Stimulated activated naive CD8-positive, alpha-beta T cell treated with anti-CD3 and anti-CD28 coated beads, Interleukin-15, amount 100 ng/mL, for 72 hours (primary cell): ENCODE results near the gene TMUB1.

Experiments
- ATAC-seq: fragments of 150-1000 bp; cut with Tn5 transposase; 2 replicates; pipeline ENCODE4 v1.10.0; 2021; ENCODE audit warnings: mild to moderate bottlenecking, moderate library complexity
- DNase-seq, 2 donors: peaks; one replicate each; pipeline ENCODE4 v3.0.0; 2021 to 2022
- H3K27ac Mint-ChIP-seq, 2 donors: one replicate each; pipeline ENCODE4 v1.8.0; 2022; ENCODE audit warnings: mild to moderate bottlenecking in 2 of 2, mixed read lengths in 2 of 2, moderate library complexity in 2 of 2
- H3K27me3 Mint-ChIP-seq: one replicate; pipeline ENCODE4 v1.8.0; 2022; ENCODE audit warnings: mixed read lengths
- H3K4me1 Mint-ChIP-seq: one replicate; pipeline ENCODE4 v1.8.0; 2022; ENCODE audit warnings: mild to moderate bottlenecking, mixed read lengths
- H3K4me3 Mint-ChIP-seq, 2 donors: one replicate each; pipeline ENCODE4 v1.8.0; 2022; ENCODE audit warnings: mild to moderate bottlenecking in 2 of 2, mixed read lengths in 2 of 2, moderate library complexity in 1 of 2
- H3K9me3 Mint-ChIP-seq, 2 donors: one replicate each; pipeline ENCODE4 v1.8.0; 2022; ENCODE audit warnings: mixed read lengths in 2 of 2

Gene TMUB1

DNA sequence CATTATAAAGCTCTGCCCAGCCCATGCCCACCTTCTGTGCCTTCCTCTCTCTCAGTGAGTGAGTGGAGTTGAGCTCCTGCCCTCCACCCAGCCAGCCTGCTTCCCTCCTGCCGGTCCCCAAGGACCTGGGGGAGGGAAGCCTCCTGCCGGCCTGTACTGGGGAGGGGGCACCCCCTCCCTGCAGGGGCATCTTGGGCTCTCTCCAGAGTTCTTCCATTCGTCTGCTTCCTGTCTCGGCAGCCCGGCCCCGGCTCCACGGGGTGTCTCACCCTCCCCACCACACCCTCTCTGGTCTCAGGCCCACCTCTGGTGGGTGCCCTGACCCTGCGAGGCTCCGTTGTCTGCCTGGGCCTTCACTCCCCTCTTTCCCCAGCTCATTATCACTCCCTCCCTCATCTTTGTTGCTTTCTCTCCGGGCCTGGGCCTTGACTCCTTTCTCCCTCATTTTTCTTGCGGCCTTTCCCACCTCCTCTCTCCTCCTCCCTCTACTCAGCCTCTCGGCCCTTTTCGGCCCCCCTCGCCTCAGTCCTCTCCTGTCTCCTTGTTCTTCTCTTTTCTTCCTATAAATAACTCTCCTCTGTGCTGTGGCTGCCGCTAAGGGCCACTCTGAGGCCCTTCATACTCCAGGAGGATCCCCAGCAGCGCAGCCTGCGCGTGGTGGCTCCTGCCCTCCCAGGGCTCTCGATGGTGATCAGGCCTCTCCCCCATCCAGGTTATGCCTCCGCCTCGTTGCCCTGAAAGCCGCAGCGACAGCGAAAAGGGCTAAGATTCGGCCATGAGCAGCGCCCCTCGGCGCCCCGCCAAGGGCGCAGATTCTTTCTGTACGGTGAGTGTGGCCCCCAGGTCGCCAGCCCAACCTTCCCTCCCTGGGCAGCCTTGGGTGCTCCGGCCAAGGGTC, 21.8 kb downstream of the TMUB1 start:
- ATAC-seq (no peak), DNase-seq (no peak)
- Mint-ChIP-seq H3K9me3 (no peaks in the 10 kb centered on the region), H3K27me3 (no peaks in the 10 kb centered on the region), H3K4me3 (peak overlapping the region; percentile 97 to 99), H3K27ac (peak overlapping the region; percentile 59 to 92), H3K4me1 (peaks cover 48% of the 10 kb centered on the region)

DNA sequence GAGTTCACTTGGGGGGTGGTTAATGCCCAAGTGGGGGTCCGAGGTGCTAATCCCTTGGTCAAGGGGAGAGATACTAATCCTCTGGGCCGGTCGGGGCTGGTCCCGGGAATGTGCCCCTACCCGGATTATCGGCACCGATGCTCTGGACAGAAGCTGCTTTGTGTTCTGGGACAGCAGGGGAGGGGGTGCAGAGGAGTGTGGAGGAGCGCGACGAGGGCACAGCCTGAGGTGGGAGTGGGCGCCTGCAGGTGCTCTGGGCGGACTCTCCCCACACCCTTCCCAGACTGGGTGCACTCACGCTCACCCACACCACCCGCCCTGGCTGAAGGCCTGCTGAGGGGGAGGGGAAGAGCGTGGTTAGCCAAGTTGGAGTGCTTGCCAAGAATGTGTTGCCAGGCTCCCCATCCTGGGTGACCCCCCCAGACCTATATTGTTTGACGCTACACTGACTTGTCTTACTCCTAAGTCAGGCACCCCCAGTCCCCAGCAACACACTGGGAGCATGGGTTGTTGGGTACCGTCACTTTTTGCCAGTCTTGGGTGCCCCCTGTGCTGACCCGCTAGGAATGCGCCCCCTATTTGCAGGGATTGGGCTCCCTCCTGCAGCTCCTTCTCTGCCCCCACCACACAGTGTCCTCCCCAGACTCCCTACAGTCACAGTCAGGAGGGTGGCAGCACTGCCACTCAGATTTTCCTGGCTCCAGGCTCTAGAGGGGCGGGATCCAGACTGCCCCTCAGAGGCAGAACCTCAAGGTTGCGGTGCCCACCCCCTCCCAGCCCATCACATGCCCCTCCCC, 22.7 kb downstream of the TMUB1 start:
- H3K9me3 Mint-ChIP-seq, result no peaks in the 10 kb centered on the region
- DNase-seq (no peak), ATAC-seq (no peak)
- peak overlapping the region; percentile 97 to 99 for H3K4me3 Mint-ChIP-seq
- H3K27ac Mint-ChIP-seq, result peak overlapping the region; percentile 82 to 95
- no peaks in the 10 kb centered on the region for H3K27me3 Mint-ChIP-seq
- peaks cover 49% of the 10 kb centered on the region for H3K4me1 Mint-ChIP-seq

DNA sequence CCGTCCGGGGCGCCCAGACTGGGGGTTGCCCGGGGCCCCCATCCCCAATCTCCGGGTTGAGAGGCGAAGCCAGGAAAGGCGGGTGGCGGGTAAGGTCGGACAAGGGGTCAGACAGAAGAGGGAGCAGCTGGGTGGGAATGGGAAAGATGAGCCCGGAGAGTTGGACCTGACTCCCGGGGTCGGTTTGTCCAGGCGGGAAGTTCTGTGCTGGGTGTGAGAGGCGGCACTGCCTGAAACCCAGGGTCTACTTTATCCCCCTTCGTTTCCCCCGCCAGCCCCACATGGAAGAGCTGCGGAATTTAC, 23.2 kb downstream of the TMUB1 start:
- DNase-seq (no peak), ATAC-seq (no peak)
- peak overlapping the region; percentile 97 to 99 for H3K4me3 Mint-ChIP-seq
- peak overlapping the region; percentile 67 to 95 for H3K27ac Mint-ChIP-seq
- H3K27me3 Mint-ChIP-seq, result no peaks in the 10 kb centered on the region
- H3K4me1 Mint-ChIP-seq, result peaks cover 49% of the 10 kb centered on the region
- H3K9me3 Mint-ChIP-seq, result no peaks in the 10 kb centered on the region

DNA sequence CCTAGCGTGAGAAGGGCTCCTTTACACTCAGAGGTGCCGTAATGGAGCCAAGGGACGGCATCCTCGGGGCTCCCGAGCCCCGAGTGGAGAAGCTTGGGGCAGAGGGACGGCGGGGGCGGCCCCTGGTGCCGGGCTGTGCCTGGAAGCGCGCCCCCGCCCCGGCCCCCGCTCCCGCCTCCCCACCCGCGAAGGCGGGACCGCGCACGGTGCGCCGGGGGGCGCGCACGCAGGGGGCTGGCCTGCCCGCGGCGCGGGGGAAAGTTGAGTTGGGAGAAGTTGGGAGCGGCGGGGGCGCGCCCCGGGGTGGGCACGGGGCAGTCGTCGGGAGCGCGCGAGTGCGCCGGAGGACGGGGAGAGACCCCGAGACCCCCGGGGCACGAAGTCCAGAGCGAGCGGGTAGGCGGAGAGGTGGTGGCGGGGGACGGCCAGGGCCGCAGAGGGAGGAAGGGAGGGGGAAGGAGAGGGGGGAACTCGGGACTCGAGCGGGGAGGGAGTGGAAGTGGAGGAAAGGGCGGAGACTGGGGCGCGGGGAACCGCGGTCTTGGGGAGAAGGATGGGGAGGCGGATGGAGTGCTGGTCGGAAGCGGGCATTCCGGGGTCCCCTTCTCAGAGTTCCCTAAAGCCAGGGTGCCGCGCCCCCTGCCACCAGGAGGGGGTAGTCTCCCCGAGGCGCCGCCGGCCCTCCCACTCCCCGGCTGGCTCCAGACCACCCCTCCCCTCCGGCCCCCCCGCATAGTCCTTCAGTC, 23.8 kb downstream of the TMUB1 start, which contains the start of gene SLC4A2:
Gene SLC4A2, plus strand, starts transcription at position 223 of the 746 bp plus-strand sequence. CDS start 2,399 bp downstream, outside the sequence.
- Mint-ChIP-seq H3K4me3 (peak within 1 kb of the TSS; percentile 97 to 99), H3K27ac (peak within 1 kb of the TSS; percentile 95 to 97), H3K4me1 (peaks cover 49% of the 10 kb centered on the region), H3K9me3 (no peaks in the 10 kb centered on the region), H3K27me3 (no peaks in the 10 kb centered on the region)
- ATAC-seq (peak; percentile 41), DNase-seq (peak; percentile 65 to 73)

DNA sequence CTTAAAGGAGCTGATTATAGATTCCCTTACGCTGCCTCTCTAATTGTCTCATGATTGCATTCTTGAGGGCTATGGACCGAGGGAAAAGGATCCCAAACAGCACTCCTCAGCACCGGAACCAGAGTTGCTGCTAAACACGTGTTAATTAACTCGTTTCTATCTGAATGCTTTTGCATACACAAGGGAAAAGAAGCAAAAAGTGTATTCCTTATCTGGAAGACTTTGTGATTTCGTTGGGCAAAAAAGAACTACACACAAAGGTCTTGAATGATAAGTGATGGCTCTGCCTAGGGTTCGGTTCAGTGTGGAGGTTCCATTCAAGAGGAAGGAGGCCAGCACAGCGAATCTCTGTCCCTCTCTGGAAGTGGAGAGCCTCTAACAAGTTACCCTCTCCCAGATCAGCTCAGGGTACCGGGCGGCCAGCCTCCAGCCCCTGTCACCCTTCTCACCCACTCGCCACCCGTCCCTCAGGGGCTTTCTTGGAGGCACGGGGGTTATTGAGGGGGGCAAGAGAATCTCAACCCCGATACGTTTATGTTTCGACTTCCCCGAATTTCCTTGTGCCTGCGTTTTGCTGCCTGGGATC, 24.4 kb downstream of the TMUB1 start:
- Mint-ChIP-seq H3K27me3 (no peaks in the 10 kb centered on the region), H3K27ac (peak overlapping the region; percentile 95 to 97), H3K4me3 (peak overlapping the region; percentile 97 to 99), H3K9me3 (no peaks in the 10 kb centered on the region), H3K4me1 (peaks cover 49% of the 10 kb centered on the region)
- no peak for ATAC-seq
- DNase-seq, result peak; percentile 44 to 50

DNA sequence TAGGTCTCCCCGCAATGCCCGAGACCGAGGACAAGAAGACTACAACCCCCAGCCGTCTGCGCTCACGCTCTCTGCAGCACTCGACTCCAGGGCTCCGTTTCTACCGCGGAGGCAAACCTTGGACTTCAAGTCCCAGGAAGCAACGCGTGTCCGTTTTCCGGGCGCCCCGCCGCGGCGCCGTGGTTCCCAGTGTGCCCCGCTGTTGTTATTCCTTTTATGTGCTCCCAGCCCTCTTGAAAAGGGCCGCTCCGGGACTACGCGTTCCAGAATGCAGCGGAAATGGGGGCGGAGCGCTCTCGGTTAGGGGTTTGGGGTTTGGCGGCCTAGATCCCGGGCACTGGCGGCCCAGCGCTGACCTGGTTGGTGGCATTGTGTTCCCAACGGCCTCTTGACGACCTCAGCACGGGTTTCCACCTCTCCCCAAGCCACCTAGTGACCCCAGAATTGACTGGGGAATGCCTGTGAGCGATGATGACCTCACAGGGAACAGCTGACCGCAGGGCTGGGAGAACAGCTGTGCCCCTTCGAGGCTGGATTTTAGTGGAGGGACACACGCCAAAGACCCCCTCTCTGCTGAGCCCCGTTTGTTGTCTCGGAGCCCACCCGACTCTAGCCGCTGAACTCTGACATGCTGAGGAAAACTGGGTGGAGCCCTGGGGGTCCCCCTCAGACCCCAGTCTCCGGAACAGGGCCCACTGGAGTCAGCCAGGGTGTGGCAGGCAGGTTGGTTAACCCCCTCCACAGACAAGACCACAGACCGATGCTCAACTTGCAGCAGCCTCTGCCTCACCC, 25.1 kb downstream of the TMUB1 start:
- Mint-ChIP-seq H3K27me3 (no peaks in the 10 kb centered on the region), H3K27ac (peak overlapping the region; percentile 95 to 97), H3K9me3 (no peaks in the 10 kb centered on the region), H3K4me3 (peak overlapping the region; percentile 97 to 99), H3K4me1 (peaks cover 49% of the 10 kb centered on the region)
- ATAC-seq, result peak; percentile 93
- DNase-seq, result peak; percentile 94 to 98

DNA sequence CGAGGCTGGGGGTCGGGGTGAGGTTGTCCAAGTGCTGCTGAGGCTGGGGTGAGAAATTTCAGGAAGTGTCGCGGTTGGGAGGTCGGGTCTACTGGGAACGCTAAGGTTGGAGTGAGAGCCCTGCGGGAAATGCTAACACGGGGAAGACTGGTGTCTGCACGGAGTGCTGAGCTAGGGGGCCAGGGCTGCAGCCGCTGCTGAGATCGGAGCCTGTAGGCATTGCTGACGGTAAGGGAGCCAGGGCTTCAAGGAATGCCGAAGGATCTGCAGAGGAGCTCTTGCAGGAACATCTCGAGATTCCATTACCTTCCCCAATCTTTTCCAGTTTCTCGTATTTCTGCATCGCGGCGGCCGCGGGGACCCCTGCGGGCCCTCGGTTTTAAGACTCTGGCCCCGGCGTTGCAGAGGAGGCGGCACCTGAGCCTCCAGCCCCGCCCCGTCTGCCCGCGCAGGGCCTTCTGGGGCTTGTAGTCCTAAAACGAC, 25.7 kb downstream of the TMUB1 start, which contains the start of gene CDK5:
Gene CDK5, minus strand, starts transcription at position 392 of the 483 bp plus-strand sequence. Its CDS starts 49 bp downstream, at position 343.
- Mint-ChIP-seq H3K9me3 (no peaks in the 10 kb centered on the region), H3K4me3 (peak within 1 kb of the TSS; percentile 97 to 99), H3K27me3 (no peaks in the 10 kb centered on the region), H3K4me1 (peaks cover 49% of the 10 kb centered on the region), H3K27ac (peak within 1 kb of the TSS; percentile 95 to 97)
- DNase-seq, result no peak
- peak; percentile 1 for ATAC-seq

DNA sequence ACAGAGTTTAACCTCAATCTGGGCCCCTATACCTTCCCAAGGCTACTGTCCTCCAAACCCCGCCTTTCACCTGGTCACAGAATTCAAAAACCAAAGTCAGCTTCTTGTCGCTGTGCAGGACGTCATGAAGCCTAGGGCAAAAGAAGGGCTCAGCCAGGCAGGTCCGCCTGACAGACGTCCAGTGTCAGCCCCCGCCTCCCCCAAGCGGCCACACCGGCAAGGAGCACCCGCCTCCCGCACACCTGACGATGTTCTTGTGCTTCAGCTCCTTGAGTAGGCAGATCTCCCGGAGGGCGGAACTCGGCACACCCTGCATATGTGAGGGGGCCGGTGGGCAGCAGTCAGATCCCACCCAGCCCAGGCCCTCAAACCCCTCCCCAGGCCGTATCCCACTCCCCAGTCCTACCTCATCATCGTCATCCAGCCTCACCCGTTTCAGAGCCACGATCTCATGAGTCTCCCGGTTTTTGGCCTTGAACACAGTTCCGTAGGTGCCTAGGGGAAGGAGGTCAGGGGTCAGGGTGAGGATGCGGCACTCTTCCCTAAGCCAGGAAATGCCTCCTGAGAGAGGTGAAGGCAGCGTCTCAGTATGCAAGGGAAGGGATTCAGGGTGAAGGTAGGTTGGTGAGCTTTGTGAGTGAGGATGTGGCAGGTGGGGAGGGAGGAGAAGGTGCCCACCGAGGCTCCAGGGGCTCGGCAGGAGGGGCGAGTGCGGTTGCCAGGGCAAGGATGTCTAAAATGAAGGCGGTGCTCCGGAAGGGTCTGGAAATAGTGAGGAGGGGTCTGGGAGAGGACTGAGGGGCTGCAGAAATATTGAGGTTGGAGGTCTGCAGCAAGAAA, 26.4 kb downstream of the TMUB1 start:
- no peak for ATAC-seq
- peak overlapping the region; percentile 49 to 75 for H3K27ac Mint-ChIP-seq

DNA sequence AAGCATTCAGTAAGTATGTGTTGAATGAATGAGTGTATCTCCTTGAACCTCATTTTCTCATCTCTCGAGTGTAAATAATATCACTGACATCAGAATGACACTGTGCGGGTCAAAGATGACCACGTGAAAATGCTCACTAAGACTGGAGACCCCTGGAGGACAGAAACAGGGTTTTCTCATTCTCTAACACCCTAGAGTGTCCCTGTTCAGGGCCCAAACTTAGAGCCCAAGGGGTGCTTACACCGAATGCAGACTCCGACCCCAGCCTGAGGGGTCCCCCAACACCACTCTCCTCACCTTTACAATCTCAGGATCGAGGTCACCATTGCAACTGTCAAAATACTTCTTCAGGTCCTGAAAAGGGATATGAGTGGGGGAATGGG, 27.0 kb downstream of the TMUB1 start:
- peaks cover 46% of the 10 kb centered on the region for H3K4me1 Mint-ChIP-seq

More for the DNA sequence above, 26.4 kb downstream of the TMUB1 start:
- no peaks in the 10 kb centered on the region for H3K27me3 Mint-ChIP-seq
- peak overlapping the region; percentile 97 to 99 for H3K4me3 Mint-ChIP-seq
- H3K4me1 Mint-ChIP-seq, result peaks cover 48% of the 10 kb centered on the region
- H3K9me3 Mint-ChIP-seq, result no peaks in the 10 kb centered on the region
- no peak for DNase-seq

DNA sequence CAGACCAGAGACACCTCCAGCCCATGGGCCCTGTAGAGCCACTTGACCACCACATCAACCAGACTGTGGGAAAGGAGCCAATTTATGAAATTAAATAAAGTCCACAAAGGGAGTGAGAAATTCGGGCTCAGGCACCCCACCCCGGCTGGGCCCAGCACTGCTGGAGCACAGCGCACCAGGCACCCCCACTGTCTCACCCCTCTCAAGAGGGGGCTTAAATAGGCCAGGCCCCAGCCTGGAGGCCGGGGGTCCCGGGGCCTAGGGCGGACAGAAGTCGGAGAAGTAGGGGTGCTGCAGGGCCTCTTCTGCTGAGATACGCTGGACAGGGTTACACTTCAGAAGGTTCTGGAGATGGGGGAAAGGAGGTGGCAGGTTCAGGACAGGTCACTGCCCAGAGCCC, 29.5 kb downstream of the TMUB1 start:
- DNase-seq, result no peak
- Mint-ChIP-seq H3K9me3 (no peaks in the 10 kb centered on the region), H3K4me3 (no peak overlapping the region), H3K27ac (no peak overlapping the region), H3K27me3 (peaks cover 10% of the 10 kb centered on the region), H3K4me1 (peaks cover 25% of the 10 kb centered on the region)
- ATAC-seq, result no peak

More for the DNA sequence above, 27.0 kb downstream of the TMUB1 start:
- no peaks in the 10 kb centered on the region for H3K27me3 Mint-ChIP-seq
- ATAC-seq (no peak), DNase-seq (no peak)
- H3K27ac Mint-ChIP-seq, result no peak overlapping the region
- H3K9me3 Mint-ChIP-seq, result no peaks in the 10 kb centered on the region
- H3K4me3 Mint-ChIP-seq, result peak overlapping the region; percentile 97 to 99

DNA sequence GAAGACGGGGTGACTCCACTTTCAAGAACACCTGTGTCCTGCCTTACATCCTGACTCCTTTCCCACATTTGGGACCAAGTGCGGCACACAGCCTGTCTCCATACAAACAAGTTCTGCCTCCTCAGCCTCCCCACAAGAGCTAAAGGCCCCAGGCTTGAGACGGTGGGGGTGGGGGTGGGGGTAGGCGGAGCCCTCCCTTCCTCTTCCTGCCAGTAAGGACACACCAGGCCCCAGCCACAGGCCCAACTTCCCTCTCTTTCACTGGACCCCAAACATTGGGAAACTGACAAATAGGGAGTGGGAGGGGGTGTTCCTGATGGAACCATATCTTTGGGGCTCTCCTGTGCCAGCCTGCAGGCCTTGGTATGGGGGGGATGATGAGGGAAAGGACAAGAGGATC, 30.2 kb downstream of the TMUB1 start:
- Mint-ChIP-seq H3K9me3 (no peaks in the 10 kb centered on the region), H3K4me3 (no peak overlapping the region), H3K27ac (no peak overlapping the region), H3K4me1 (peaks cover 20% of the 10 kb centered on the region), H3K27me3 (peaks cover 10% of the 10 kb centered on the region)
- ATAC-seq (no peak), DNase-seq (no peak)

DNA sequence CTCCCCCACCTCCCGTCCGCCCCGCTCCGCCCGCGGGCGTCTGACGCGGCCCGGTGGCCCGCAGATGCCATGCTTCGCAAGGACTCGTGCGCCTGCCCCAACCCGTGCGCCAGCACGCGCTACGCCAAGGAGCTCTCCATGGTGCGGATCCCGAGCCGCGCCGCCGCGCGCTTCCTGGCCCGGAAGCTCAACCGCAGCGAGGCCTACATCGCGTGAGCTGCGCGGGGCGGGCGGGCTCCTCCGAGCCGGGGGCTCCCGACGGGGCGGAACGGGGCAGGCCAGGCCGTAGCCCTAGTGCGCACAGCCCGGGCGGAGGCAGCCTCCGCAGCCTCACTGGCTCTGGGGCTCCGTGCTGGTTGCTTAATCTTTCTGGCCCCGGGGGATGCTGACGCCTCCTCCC, 32.2 kb downstream of the TMUB1 start:
- Mint-ChIP-seq H3K27me3 (peaks cover 10% of the 10 kb centered on the region), H3K9me3 (no peaks in the 10 kb centered on the region)

DNA sequence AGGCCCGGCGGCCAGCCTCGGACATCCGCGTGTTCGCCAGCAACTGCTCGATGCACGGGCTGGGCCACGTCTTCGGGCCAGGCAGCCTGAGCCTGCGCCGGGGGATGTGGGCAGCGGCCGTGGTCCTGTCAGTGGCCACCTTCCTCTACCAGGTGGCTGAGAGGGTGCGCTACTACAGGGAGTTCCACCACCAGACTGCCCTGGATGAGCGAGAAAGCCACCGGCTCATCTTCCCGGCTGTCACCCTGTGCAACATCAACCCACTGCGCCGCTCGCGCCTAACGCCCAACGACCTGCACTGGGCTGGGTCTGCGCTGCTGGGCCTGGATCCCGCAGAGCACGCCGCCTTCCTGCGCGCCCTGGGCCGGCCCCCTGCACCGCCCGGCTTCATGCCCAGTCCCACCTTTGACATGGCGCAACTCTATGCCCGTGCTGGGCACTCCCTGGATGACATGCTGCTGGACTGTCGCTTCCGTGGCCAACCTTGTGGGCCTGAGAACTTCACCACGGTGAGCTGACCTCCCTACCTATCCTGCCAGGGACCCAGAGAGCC, 34.3 kb downstream of the TMUB1 start:
- Mint-ChIP-seq H3K27me3 (peaks cover 10% of the 10 kb centered on the region), H3K27ac (no peak overlapping the region), H3K4me1 (peaks cover 11% of the 10 kb centered on the region), H3K9me3 (no peaks in the 10 kb centered on the region), H3K4me3 (no peak overlapping the region)
- DNase-seq (no peak), ATAC-seq (no peak)

More for the DNA sequence above, 32.2 kb downstream of the TMUB1 start:
- Mint-ChIP-seq H3K27ac (no peak overlapping the region), H3K4me3 (no peak overlapping the region), H3K4me1 (peaks cover 11% of the 10 kb centered on the region)
- DNase-seq (peak; percentile 37 to 46), ATAC-seq (peak; percentile 59)
